GM12874 (cell line): ENCODE measurements around the gene SLC25A11.
A peak's percentile ranks its signal among the peaks of the same experiment; 100 is the strongest.

Experiments used
- TF ChIP-seq, protein P1 (sequence below): IDR thresholded peaks from 2 replicates; pipeline ENCODE4 v1.5.1; 2011; ENCODE audit warnings: low read depth, mild to moderate bottlenecking, control low read depth, low read length, moderate library complexity; ENCODE audit not compliant: insufficient read depth

SLC25A11 gene

DNA sequence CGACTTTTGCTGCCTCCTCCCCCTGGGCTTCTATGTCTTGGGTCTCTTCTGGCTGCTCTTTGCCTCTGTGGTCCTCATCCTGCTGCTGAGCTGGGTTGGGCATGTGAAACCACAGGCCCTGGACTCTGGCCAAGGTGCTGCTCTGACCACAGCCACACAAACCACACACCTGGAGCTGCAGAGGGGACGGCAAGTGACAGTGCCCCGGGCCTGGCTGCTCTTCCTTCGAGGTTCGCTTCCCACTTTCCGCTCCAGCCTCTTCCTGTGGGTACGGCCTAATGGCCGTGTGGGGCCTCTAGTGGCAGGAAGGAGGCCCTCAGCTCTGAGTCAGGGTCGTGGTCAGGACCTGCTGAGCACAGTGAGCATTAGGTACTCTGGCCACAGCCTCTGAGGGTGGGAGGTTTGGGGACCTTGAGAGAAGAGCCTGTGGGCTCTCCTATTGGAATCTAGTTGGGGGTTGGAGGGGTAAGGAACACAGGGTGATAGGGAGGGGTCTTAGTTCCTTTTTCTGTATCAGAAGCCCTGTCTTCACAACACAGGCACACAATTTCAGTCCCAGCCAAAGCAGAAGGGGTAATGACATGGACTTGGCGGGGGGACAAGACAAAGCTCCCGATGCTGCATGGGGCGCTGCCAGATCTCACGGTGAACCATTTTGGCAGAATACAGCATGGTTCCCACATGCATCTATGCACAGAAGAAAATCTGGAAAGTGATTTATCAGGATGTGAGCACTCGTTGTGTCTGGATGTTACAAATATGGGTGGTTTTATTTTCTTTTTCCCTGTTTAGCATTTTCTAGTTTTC is 5.5 kb downstream of the SLC25A11 start:
- TF ChIP-seq, protein P1, sequence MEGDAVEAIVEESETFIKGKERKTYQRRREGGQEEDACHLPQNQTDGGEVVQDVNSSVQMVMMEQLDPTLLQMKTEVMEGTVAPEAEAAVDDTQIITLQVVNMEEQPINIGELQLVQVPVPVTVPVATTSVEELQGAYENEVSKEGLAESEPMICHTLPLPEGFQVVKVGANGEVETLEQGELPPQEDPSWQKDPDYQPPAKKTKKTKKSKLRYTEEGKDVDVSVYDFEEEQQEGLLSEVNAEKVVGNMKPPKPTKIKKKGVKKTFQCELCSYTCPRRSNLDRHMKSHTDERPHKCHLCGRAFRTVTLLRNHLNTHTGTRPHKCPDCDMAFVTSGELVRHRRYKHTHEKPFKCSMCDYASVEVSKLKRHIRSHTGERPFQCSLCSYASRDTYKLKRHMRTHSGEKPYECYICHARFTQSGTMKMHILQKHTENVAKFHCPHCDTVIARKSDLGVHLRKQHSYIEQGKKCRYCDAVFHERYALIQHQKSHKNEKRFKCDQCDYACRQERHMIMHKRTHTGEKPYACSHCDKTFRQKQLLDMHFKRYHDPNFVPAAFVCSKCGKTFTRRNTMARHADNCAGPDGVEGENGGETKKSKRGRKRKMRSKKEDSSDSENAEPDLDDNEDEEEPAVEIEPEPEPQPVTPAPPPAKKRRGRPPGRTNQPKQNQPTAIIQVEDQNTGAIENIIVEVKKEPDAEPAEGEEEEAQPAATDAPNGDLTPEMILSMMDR = peak; percentile 38

DNA sequence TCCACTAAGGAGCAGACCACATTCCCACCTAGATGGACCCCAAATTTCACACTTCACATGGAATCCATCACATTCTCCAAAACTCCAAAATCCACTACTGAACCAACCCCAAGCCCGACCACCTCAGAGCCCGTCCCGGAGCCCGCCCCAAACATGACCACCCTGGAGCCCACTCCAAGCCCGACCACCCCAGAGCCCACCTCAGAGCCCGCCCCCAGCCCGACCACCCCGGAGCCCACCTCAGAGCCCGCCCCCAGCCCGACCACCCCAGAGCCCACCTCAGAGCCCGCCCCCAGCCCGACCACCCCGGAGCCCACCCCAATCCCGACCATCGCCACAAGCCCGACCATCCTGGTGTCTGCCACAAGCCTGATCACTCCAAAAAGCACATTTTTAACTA is 6.2 kb downstream of the SLC25A11 start:
- TF ChIP-seq, protein P1 = no peak

DNA sequence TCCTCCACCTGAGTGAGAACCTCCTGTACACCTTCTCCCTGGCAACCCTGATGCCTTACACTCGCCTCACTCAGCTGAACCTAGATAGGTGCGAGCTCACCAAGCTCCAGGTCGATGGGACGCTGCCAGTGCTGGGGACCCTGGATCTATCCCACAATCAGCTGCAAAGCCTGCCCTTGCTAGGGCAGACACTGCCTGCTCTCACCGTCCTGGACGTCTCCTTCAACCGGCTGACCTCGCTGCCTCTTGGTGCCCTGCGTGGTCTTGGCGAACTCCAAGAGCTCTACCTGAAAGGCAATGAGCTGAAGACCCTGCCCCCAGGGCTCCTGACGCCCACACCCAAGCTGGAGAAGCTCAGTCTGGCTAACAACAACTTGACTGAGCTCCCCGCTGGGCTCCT is 7.1 kb downstream of the SLC25A11 start:
- TF ChIP-seq, protein P1 = no peak

DNA sequence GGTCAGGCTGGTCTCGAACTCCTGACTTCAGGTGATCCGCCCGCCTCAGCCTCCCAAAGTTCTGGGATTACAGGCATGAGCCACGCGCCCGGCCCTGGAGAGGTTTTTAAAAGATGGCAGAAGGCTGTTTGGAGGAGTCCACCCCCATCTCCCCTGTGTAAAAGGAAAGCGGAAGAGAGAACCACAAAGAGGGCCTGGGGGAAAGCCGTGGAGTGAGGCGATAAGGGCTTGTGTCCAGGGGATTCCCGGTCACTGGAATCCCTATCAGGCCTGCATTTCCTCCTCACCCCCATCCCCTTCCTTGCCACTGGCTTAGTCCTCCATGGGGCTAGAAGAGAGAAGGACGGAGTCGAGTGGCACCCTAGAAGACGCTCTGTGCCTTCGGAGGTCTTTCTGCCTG is 7.9 kb downstream of the SLC25A11 start, which contains the start of gene GP1BA:
Gene GP1BA (plus strand): TSS at position 315 of the 400 bp plus-strand sequence. CDS start 328 bp downstream, outside the sequence.
- TF ChIP-seq, protein P1 = no peak

DNA sequence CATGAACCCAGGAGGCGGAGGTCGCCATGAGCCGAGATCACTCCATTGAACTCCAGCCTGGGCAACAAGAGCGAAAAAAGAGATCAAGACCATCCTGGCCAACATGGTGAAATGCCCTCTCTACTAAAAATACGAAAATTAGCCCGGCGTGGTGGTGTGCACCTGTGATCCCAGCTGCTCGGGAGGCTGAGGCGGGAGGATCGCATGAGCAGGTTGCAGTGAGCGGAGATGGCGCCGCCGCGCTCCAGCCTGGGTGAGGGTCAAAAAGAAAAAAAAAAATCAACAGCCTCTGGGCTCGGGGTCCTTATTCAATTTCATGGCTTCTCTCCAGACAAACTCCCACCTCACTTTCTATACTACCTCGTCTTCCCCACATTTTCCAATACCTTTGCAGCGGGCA is 11.0 kb downstream of the SLC25A11 start:
- TF ChIP-seq, protein P1 = no peak

DNA sequence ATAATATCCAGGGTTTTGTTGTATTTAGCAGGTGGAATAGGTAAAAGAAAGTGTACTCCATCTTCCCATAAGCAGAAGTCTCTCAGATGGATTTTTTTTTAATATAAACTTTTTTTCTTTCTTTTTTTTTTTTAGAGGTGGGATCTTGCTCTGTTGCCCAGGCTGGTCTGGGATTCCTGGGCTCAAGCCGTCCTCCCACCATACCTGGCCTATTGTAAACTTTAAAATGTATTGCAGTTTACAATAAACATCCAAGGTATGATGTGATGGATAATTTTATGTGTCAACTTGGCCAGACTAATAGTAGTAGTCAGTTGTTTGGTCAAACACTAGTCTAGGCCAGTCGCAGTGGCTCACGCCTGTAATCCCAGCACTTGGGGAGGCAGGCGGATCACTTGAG is 18.5 kb downstream of the SLC25A11 start:
- TF ChIP-seq, protein P1 = no peak

DNA sequence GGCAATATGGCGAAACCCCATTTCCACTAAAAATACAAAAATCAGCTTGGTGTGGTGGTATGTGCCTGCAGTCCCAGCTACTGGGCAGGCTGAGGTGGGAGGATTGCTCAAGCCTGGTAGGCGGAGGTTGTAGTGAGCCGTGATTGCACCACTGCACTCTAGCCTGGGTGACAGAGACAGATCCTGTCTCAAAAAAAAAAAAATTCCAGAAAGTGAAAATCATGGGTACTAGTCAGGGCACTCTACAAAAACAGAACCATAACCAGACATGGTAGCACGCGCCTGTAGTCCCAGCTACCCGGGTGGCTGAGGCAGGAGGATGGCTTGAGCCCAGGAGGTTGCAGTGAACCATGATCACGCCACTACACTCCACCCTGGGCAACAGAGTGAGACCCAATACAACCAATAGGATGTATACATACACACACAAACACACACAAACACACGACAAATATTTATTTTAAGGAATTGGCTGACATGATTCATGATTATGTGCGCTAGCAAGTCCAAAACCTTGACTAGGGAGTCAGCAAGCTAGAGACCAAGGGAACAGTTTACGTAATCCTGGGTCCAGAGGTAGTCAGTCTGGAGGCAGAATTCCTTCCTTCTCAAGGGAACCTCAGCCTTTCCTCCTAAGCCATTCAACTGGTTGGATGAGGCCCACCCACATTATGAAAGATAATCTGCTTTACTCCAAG is 19.3 kb downstream of the SLC25A11 start:
- TF ChIP-seq, protein P1 = no peak
